Astrocyte of the hippocampus (primary cell): ENCODE results near the gene KRTAP19-7.

Experiments
- DNase-seq: peaks from one replicate; pipeline ENCODE4 v3.0.0; 2011; ENCODE audit warnings: low read depth, low spot score

KRTAP19-7 gene

GRCh38 chr21:30561264-30561895 lies at the start of gene KRTAP19-7:
Gene KRTAP19-7, minus strand, starts transcription at chr21:30561314. Its CDS starts 25 bp downstream, at chr21:30561289.
- DNase-seq = no peak

- no peak for DNase-seq
Observed at GRCh38 chr21:30605968-30606367, 44.9 kb upstream of the KRTAP19-7 start.

GRCh38 chr21:30600787-30601186 lies 39.7 kb upstream of the KRTAP19-7 start, which contains the start of gene KRTAP22-1:
Gene KRTAP22-1, plus strand, starts transcription at chr21:30601087.
- DNase-seq = no peak

GRCh38 chr21:30598802-30599201 lies 37.7 kb upstream of the KRTAP19-7 start, which contains the start of gene KRTAP6-2:
Gene KRTAP6-2, minus strand, starts transcription at chr21:30598902. Its CDS starts 28 bp downstream, at chr21:30598874.
- DNase-seq = no peak

- no peak for DNase-seq
Observed at GRCh38 chr21:30592140-30592539, 31.0 kb upstream of the KRTAP19-7 start, which contains the start of gene KRTAP6-3. Gene KRTAP6-3, plus strand, starts transcription at chr21:30592440. Its CDS starts 6 bp downstream, at chr21:30592446.

- DNase-seq = no peak
Observed at GRCh38 chr21:30590297-30590696, 29.2 kb upstream of the KRTAP19-7 start, which contains the start of gene KRTAP22-2. Gene KRTAP22-2, minus strand, starts transcription at chr21:30590397.

- no peak for DNase-seq
Observed at GRCh38 chr21:30582870-30583269, 21.8 kb upstream of the KRTAP19-7 start.

GRCh38 chr21:30580132-30580531 lies 19.0 kb upstream of the KRTAP19-7 start:
- no peak for DNase-seq

GRCh38 chr21:30579346-30579745 lies 18.2 kb upstream of the KRTAP19-7 start:
- DNase-seq = peak; percentile 0

- no peak for DNase-seq
Observed at GRCh38 chr21:30577766-30578165, 16.7 kb upstream of the KRTAP19-7 start.

GRCh38 chr21:30567617-30568016 lies 6.5 kb upstream of the KRTAP19-7 start:
- no peak for DNase-seq

- no peak for DNase-seq
Observed at GRCh38 chr21:30563630-30564029, 2.5 kb upstream of the KRTAP19-7 start.

- no peak for DNase-seq
Observed at GRCh38 chr21:30563072-30563471, 2.0 kb upstream of the KRTAP19-7 start.

- DNase-seq = no peak
Observed at GRCh38 chr21:30561957-30562356, 843 bp upstream of the KRTAP19-7 start.

- DNase-seq = no peak
Observed at GRCh38 chr21:30555095-30555494, 6.0 kb downstream of the KRTAP19-7 start.

- no peak for DNase-seq
Observed at GRCh38 chr21:30552782-30553181, 8.3 kb downstream of the KRTAP19-7 start.

GRCh38 chr21:30541764-30542163 lies 19.4 kb downstream of the KRTAP19-7 start, which contains the start of gene KRTAP19-6:
Gene KRTAP19-6, minus strand, starts transcription at chr21:30541864. Its CDS starts 31 bp downstream, at chr21:30541833.
- no peak for DNase-seq

- no peak for DNase-seq
Observed at GRCh38 chr21:30518876-30519275, 42.2 kb downstream of the KRTAP19-7 start.

GRCh38 chr21:30515681-30516080 lies 45.4 kb downstream of the KRTAP19-7 start:
- no peak for DNase-seq
